Measurements from ENCODE around the gene LAMB2. TPM values are rescaled to one million over a fixed set of nuclear protein-coding genes. Genes with fewer than 3 reads are reported as not detected.

LAMB2 gene
- total and polyA plus RNA-seq, 2 of the 8 experiments (the other 6 are each of a cell fraction or from before 2014, with no cell fraction given): 112 to 153 TPM

DNA sequence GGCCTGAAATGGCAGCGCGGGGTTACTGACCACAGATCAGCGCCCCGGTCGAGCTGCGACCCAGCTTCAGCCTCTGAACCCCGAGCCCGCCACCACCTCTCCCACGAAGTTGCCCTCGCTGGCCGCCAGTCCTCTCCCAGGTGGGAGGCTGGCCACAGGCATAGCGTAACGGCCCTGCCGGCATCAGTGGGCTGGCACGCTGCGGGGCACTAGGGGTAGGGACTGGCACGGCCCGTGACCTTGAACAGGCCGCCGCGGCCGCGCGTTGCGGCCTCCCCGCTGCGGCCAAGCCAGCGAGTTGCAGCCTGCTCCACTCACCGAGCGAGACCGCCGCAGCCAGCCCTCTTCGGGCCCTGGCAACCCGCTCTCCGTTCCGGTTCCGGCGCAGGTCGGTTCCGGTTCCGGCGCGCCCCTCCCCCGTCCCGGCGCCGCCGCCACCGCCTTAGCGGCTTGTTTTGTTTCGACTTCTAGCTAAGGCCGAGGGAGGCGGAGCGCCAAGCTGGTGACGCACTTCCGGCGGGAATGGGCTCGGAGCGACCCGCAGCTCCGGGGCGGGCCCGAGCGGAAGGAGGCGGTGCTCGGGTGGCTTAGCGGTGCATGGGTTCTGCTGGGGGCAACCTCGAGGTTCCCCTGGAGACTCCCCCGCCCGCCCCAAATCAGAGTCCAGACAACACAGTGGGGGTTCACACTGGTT lies 12.3 kb downstream of the LAMB2 start, which contains the start of gene USP19 (continued):
- TF ChIP-seq SIN3A (conservative IDR thresholded peaks at IDR 0.05 in 1 of 2, IDR thresholded peaks at IDR 0.05 in 1 of 2; ENCODE audit: low read depth in 1 of 2, low read length in 2 of 2) (peak in 1 of 2 experiments; percentile 84; a peak in 2 of 4 replicates), RAD21 (IDR thresholded peaks at IDR 0.05 in 1 of 2, conservative IDR thresholded peaks at IDR 0.05 in 1 of 2; ENCODE audit: low read depth in 2 of 2, low read length in 2 of 2) (0 out of 4 replicates have a peak, but pooled peaks of 1 of the 2 experiments have one; percentile 2), TAF1 (IDR thresholded peaks at IDR 0.05; ENCODE audit: low read depth, low read length) (0 out of 2 replicates have a peak, but pooled peaks have one; percentile 51), TAF7 (optimal IDR thresholded peaks at IDR 0.05; ENCODE audit: borderline replicate concordance, low read depth, low read length) (peak; percentile 19), EP300 (IDR thresholded peaks at IDR 0.05; ENCODE audit: borderline replicate concordance in 1 of 2, low read depth in 2 of 2, low read length in 2 of 2) (peak in 1 of 2 experiments; percentile 60; a peak in 1 of 3 replicates), TCF12 (IDR thresholded peaks at IDR 0.05; ENCODE audit: low read depth, low read length) (no peak), MAFK (IDR thresholded peaks at IDR 0.05; ENCODE audit: low read depth, low read length) (no peak), SP2 (IDR thresholded peaks at IDR 0.05; ENCODE audit: low read length) (no peak), GTF2F1 (IDR thresholded peaks at IDR 0.05; ENCODE audit: borderline replicate concordance, low read depth, low read length) (no peak), PHF8 (conservative IDR thresholded peaks at IDR 0.05; ENCODE audit: low read depth, low read length) (peak; percentile 95), CBX8 (IDR thresholded peaks at IDR 0.05; ENCODE audit: borderline replicate concordance, low read depth, low read length) (no peak), NANOG (IDR thresholded peaks at IDR 0.05; ENCODE audit: insufficient read depth, low read depth, low read length, poor library complexity, severe bottlenecking) (no peak), BACH1 (IDR thresholded peaks at IDR 0.05; ENCODE audit: low read length) (no peak), RFX5 (IDR thresholded peaks at IDR 0.05; ENCODE audit: borderline replicate concordance, low read depth, low read length) (no peak), POLR2AphosphoS5 (IDR thresholded peaks at IDR 0.05; ENCODE audit: low read depth, low read length) (peak; percentile 71), KDM4A (IDR thresholded peaks at IDR 0.05; ENCODE audit: low read depth, low read length, severe bottlenecking) (peak; percentile 73), GABPA (IDR thresholded peaks at IDR 0.05; ENCODE audit: borderline replicate concordance, insufficient read depth, low read length) (peak; percentile 92), CEBPB (IDR thresholded peaks at IDR 0.05; ENCODE audit: low read depth, low read length) (no peak), EGR1 (IDR thresholded peaks at IDR 0.05; ENCODE audit: borderline replicate concordance, low read depth, low read length) (no peak), CHD1 (IDR thresholded peaks at IDR 0.05; ENCODE audit: low read depth, low read length) (no peak)
- TF ChIP-seq, protein P1, sequence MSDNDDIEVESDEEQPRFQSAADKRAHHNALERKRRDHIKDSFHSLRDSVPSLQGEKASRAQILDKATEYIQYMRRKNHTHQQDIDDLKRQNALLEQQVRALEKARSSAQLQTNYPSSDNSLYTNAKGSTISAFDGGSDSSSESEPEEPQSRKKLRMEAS (IDR thresholded peaks at IDR 0.05): no peak; the same call in 1 of the 2 replicates
- TF ChIP-seq, protein P2, sequence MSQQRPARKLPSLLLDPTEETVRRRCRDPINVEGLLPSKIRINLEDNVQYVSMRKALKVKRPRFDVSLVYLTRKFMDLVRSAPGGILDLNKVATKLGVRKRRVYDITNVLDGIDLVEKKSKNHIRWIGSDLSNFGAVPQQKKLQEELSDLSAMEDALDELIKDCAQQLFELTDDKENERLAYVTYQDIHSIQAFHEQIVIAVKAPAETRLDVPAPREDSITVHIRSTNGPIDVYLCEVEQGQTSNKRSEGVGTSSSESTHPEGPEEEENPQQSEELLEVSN (IDR thresholded peaks at IDR 0.05): 0 out of 2 replicates have a peak, but pooled peaks have one; percentile 37
